GM19035 (cell line): Measurements from ENCODE around the gene DOK6.

Source experiments
- ATAC-seq: cut with Tn5 transposase; IDR thresholded peaks from one replicate; pipeline ENCODE4 v1.9.1; 2021; ENCODE audit not compliant: unreplicated experiment

DOK6 gene

DNA sequence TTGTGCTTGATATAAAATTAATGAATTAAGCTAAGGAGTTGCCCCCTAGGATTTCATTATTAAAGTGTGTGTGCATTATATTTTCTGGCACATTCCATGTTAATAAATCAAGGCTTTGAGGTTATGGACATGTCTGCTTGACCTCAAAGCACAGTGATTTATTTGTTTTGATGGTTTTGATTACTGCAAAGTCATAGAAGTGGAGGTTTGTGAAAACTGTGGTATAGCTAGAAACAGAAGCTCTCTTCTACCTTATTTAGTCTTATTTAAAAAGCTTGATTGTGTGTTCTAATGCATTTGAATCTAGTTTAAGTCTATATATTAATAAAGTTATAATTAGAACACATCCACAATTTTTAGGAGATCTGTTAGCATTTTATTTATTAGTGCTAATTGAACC, 32.2 kb downstream of the DOK6 start:
- ATAC-seq, result no peak

DNA sequence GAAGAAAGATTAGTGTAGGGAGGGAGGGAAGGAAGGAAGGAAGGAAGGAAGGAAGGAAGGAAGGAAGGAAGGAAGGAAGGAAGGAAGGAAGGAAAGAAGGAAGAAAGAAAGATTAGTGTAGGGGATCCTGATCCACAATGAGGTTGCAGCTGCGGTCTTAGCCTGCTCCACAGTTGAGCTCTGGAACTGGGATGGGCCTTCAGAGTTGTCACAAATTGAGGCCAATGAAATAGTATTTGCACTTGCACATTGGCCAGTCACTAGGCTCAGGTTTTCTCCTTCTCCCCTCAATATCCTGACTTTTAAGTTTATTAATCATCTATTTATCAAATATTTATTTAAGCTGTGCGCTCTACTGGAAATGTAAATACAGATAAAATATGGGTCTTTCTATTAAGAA, 34.3 kb downstream of the DOK6 start:
- no peak for ATAC-seq

DNA sequence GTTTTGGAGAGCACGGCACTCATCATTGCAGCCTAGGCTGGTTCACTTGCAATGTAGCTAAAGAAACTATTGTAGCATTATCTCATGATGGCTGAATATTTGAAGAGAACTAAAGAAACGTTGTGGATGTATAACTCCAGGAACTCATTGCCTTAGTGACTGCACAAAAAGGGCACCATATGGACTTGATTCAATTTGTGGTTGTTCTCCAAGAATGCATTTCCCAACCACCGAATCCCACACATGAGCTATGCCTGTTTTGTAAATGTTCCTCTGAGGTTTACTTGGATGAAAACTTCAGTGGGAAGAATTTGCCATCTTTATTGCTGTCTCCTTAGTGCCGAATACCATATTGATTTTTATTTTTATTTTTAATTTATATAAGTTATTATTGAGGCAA, 43.5 kb downstream of the DOK6 start:
- no peak for ATAC-seq

DNA sequence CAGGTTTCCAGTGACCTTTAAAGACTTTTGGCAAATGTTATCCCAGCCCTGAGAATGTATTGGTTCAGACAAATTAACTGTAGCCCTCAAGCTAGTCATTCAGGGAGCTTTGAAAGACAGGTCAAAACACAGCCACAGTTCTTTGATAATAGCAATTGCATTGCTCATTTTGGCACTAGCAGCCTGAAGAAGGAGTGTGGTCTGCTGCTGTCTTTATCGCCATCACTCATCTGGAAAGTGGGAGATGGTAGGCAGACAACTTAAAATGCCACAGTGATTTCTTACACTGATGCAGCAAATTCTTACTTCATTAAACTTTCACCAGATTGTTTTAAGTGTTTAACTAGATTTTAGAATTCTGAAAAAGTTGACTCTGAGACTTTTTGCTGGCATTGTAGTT, 47.2 kb downstream of the DOK6 start:
- ATAC-seq, result no peak

DNA sequence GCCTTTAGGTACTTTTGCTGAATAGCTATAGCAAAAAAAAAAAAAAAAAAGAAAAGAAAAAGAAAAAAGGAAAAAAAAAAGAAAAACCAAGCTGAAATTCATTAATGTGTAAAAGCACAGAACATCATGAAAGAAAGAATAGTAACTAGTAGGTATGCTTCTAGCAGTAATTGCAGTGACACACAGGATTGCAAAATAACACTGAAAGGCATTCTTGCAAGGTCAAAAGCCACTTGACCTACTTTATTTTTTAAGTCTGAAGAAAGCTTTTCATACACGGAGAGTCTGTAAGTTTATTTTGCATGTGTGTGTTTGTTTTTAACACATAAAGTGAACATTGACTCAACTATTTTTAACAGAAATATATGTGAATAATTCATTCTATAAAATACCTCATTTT, 54.4 kb downstream of the DOK6 start:
- ATAC-seq, result no peak

DNA sequence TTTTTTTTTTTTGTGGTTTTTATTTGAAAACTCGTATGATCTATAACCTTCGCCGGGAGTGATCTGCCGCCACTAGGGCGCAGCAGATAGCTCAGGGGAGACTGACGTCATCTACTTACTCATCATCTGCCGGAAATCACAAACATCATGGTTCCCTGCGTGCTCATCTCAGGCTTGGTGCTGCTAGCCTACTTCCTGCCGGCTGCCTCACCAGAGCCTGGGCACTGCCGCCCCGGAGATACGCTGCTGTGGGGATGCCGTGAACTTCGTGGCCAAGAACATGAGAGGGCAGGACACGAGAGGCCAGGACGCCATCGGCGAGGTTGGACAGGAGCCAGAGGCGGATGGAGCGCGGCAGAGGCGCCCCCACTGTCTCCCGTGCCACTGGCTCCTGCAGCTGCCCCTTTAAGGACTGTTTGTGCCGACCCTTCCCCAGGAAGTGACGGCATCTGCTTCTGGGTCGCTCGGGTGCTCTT, 68.8 kb downstream of the DOK6 start:
- ATAC-seq, result peak; percentile 71

DNA sequence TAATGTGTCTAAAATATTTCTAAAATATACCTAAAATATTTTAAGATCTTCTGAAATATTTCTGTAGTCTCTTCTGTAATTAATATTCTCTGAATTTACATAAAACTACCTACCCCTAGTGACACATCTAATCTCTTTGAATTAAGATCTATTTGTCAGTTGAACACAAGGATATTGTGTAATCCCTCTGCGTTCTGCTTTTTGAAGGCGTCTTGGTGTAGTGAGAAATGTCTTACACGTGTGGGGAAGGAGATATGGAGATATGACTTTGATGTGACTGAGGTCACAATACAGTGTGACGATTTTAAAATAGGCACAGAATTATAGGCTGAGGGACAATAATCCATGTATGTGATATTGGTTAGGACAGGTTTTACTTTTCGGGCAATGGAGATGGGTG, 79.8 kb downstream of the DOK6 start:
- no peak for ATAC-seq

DNA sequence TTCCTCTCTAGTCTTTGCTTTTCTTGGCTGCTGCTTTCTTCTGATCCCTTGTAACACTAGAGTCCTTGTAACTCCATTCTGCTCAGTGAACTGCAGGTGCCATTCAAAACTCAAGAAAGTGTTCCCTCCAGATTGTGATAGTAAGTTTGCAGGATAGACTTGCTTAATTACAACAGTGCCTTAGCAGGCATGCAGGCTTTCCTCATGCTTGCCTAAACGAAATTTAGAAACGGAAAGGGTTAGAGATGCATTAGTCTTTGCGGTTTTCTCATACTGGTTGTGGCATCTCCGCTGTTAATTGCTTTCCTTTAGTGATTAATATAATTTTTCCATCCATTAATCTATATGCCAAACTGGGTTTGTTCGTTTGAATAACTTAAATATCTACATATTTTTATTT, 82.9 kb downstream of the DOK6 start:
- no peak for ATAC-seq

DNA sequence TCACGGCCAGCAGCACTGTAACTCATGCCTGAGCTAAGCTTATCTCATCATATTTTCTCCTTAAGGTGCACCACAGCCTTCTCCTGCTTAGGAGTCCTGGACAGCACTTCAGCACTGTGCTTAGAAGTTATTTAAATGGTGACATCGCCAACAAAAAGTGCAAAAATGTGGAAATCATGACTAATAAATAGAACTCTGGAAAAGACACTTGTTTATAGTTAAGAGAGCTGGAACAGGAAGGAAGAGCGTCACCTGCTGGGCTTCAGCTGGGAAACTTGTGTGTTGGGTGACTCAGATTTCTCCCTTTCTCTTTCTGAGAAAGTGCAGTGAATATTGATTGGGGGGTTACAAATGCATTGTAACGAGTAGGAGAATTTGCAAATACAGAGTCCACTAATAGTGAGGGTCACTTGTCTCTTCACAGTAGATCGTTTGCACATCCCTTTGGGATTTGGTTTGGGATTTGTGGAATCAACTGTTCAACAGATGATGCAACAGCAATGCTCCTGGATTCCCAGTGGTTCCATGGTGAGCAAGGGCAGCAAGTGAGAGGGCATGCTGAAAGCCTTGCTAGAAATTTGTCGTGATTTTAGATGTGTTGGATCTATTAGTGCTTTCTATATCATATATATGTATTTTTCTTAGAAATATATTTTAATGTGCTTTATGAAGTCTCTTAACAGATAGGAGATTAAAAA, 84.2 kb downstream of the DOK6 start:
- no peak for ATAC-seq

DNA sequence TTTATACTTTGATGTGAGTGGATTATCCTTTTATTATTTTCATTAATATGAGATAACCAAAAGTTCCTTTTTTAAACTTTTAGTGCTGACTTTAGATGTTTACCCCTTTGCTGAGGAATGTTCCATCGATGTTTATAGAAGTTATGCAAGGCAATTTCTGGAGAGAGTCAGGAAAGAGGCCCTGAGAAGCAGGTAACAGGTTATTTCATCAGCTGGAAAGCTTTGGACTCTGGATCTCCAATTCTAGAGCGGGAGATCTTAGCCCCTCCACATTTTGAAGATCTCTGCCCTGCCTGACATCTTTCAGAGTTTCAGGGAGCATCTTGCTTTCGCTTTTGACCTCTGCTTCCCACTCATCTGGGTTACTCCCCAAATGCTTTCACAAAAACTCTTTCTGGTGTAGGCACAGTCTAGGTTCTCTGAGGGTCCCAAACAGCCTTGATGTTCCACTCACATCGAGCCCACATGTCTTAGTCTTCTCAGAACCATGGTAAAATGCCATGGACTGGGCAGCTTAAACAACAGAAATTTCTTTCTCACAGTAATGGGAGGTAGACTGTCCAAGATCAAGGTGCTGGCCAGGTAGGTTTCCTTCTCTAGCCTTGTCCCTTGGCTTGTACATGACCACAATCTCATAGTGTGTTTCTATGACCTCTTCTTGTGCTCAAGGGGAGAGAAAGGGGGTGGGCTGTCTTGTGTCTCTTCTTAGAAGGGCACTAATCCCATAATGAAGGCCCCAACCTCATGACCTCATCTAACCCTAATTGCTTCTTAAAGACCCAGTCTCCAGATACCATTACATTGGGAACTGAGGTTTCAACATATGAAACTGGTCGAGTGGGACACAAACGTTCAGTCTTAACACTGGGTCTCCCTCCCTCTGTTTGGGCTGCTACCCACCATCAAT, 87.1 kb downstream of the DOK6 start:
- ATAC-seq, result no peak

DNA sequence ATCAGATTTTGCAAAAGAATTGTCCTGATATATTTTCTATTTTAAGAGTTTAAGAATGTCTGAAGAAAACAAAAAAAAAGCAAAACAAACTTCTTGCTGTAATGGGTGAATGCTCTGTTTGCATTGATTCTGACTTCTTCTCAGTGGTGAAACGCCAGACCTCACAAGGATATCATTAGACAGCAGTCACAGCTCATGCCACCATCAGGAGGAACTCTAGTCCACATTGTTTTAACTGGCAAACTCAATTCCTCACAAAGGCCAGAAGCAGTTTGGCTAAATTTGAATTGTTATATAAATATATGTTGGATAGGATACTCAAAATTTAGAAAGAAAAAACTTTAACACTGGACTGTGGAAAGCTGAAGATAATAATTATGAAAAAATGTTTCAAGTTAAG, 89.4 kb downstream of the DOK6 start:
- ATAC-seq, result no peak

DNA sequence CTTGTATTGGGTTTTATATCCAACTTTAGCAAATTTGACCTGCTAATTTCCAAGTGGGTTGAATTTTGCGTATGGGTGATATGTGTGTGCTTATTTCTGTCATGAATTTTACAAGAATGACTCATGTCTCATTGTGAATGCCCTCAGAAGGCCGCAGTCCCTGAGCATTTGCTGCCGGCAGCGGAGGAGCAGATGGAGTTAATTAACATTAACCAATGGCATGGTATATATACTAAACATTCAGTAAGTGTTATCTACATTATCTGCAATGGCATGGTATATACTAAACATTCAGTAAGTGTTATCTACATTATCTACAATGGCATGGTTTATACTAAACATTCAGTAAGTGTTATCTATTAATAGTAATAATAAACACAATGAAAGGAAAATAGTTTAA, 90.1 kb downstream of the DOK6 start:
- no peak for ATAC-seq

DNA sequence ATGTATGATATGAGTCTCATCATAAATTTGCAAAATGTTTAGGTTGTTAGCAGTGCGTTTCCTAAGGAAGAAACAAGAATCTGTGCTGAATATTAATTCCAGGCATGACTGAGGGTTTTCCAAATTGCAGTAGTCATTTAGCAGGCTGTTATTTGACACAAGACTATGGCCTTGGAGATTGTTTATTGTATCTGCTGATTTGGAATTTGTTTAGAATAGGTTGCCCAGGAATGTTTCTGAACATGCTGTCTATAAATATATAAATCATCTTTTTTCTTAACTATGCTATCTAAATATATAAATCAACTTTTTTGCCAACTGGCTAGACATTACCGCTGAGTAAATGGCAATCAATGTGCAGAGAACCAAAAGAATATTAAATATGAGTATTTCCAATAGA, 90.9 kb downstream of the DOK6 start:
- no peak for ATAC-seq

DNA sequence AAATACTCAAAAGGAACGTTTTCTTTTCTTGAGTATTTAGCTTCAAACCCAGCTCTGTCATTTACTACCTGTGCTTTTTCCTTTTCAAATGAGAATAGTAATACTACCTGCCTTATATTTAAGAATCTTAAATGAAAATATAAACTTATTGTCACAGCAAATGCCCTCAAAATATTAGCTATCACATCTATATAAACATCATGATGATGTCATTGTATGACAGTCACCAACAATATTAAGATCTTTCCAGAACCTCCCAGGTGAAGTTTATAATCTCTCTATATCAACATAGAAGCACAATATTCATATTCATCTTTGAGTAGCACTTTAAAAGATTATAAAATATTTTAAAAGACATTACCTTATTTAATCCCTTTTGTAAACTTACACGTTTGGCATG, 92.2 kb downstream of the DOK6 start:
- ATAC-seq, result no peak

DNA sequence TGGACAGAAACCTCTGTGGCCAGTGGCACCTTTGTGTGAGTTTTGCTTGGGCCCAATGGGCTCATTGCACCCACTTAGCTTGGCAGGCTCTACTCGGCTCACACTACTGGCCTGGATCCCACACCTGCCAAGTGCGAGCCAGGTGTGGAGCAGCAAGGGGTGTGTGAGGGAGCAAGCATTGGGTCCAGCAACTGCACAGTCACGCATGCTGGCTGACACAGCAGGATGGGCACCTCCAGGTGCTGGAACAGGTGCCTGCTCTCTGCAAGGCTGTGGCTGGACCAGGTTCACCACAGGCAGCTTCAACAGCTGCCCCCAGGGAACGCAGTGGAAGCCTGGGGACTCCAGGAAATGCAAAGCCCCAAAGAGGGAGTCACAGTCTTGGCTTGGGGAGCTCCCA, 94.2 kb downstream of the DOK6 start:
- no peak for ATAC-seq

DNA sequence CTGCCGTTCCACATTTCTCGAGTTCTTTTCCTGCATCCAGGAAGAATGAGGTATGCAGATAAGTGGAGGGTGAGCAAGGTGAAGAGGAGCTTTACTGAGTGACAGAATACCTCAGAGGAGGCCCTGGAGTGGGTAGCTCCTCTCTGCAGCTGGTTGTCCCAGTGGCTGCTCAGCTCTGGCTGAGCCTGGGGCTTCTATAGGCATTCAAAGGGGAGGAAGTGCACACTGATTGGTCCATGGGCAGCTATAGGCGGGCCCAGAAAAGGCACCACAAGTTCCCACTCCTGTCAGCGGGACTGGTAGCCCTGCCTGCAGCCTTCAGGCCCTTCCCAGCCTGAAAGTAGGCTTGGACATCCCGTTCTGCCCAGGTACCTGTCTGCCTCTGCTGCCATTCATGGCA, 94.7 kb downstream of the DOK6 start:
- no peak for ATAC-seq

DNA sequence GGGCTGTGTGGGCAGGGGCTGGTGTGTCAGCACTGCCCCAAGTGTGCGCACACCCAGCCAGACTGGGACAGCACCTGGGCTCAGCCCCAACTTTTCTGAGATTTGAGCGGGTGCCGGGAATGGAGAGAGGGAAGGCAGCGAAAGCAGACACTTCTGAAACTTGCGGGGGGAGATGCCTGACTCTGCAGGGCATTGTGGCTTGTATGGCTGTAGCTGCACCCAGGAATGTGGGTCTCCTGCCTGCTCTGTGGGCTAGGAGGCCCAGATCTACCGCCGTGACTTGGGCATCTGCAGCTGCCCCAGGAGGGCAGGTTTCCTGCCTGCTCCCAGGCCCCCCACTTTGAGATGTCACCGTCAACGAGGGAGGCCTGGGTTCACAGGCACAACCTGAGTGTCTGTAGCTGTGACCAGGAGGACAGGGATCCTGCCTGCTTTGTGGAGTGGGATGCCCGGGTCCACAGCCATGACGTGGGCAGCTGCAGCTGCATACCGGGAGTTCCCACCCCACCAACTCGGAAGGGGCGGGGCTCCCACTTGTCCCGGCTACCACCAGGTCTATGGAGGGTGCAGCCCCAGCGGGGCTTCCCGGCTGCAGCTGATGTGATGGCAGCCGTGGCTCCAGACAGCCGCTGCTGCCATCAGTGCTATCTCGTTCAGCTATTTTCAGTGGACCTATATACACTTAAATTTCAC, 95.3 kb downstream of the DOK6 start:
- ATAC-seq, result no peak

DNA sequence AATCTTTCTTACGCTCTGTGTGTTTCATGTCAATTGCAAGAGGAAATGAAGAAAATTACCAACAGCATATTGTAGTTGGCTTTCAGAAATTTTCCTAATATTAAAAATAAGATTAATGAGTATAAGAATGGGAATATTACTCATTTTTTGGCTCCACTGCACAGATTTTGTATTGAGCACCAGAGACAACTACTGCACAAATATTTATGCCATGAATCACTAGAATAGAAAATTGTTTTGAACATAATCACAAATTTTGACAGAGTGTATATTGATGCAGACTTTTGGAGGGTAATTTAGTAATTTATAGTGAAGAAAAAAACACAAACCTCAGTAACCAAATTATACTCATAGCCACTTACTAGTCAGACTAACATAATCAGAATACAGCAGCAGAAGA, 118.3 kb downstream of the DOK6 start:
- no peak for ATAC-seq

DNA sequence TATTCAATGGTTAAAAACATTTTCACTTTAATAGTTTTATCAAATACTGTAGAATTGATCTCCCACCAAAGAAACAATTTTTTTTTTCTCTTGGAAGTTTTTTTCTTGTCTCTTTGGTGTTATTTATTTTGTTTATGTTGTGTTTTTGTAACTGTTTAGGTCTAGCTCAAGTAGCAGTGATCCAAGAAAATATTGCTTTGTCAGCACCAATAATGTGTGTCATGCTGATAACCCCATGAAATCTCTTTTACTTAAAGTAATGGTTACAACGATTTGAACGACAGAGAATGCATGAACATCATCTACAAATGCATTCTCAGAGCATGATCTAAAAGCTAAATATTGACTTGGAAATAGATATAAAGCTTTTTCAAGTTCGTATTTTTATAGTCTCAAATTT, 122.9 kb downstream of the DOK6 start:
- ATAC-seq, result no peak

DNA sequence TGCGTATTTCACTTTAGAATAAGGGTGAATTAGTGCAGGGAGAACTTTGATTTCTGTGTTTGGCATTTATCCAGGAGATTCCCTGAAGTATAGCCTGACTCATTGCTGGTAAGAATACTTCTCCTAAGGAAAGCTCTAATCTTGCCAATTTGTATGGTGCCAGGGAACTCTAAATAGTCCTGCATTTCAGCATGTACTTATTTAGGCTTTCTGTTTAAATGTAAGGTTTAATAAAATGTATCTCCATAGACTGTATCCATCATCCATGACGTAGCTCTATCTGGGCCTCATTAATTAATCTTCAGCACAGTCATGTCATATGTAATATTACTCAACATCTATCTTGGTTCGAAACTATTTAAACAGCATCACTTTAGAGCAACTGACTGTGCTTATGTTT, 127.7 kb downstream of the DOK6 start:
- ATAC-seq, result no peak

DNA sequence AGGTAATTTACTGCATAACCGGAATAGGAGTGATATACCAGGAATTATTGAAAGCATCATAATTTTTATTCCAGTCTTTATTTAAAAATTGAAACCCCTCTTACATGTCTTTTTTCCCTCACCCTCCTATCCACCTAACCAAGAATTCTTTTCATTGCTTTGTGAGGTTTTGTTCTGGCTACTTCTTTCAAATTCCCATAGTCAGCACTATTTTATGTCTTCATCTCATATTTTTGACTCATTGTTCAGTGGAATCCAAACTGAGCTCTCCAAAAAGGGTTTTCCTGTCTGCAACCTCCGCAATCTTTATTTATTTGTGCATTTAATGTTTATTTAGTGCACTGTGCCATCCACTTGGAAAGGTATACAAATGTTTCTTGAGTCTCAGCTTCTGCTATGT, 128.5 kb downstream of the DOK6 start:
- ATAC-seq, result no peak

DNA sequence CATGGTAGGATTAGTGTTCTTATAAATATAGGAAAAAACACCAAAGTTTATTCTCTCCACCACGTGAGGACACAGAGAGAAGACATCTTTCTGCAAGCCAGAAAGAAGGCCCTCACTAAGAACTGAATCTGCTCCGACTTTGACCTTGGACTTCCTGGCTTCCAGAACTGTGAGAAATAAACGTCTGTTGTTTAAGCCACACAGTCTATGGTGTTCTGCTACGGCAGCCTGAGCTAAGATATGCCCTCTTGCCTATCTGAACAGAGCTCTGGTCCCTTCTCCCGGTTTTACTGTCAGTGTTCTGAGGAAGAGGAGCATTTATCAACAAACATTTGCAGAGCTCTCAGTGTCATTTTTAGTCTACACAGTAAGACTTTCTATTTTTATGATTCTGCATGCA, 131.3 kb downstream of the DOK6 start:
- no peak for ATAC-seq
